HG03103 (cell line): ENCODE data around the gene HOXD4.

Source experiments
- ATAC-seq: cut with Tn5 transposase; IDR thresholded peaks from one replicate; pipeline ENCODE4 v1.9.1; 2021; ENCODE audit warnings: low read depth; ENCODE audit not compliant: unreplicated experiment

The HOXD4 gene

GRCh38 chr2:176151442-176152287, at the start of gene HOXD4:
HOXD4 (plus strand) TSS chr2:176151550; CDS start chr2:176151634, 84 bp downstream.
- ATAC-seq, result no peak

- no peak for ATAC-seq
Measured at GRCh38 chr2:176101842-176102241, 49.5 kb upstream of the HOXD4 start.

GRCh38 chr2:176102309-176102866, 49.0 kb upstream of the HOXD4 start:
- no peak for ATAC-seq

- ATAC-seq, result no peak
Measured at GRCh38 chr2:176103194-176103593, 48.2 kb upstream of the HOXD4 start.

- no peak for ATAC-seq
Measured at GRCh38 chr2:176103742-176104315, 47.5 kb upstream of the HOXD4 start.

- ATAC-seq, result no peak
Measured at GRCh38 chr2:176104316-176105077, 46.9 kb upstream of the HOXD4 start.

GRCh38 chr2:176105078-176105729, 46.1 kb upstream of the HOXD4 start:
- no peak for ATAC-seq

- ATAC-seq, result no peak
Measured at GRCh38 chr2:176105730-176106580, 45.4 kb upstream of the HOXD4 start.

- ATAC-seq, result no peak
Measured at GRCh38 chr2:176106581-176107539, 44.5 kb upstream of the HOXD4 start, which contains the start of gene HOXD11. HOXD11 (plus strand) TSS chr2:176107280; CDS start chr2:176107356, 76 bp downstream.

GRCh38 chr2:176107731-176108181, 43.6 kb upstream of the HOXD4 start:
- no peak for ATAC-seq

GRCh38 chr2:176109192-176109901, 42.0 kb upstream of the HOXD4 start:
- no peak for ATAC-seq

GRCh38 chr2:176109946-176110345, 41.4 kb upstream of the HOXD4 start:
- ATAC-seq, result no peak

GRCh38 chr2:176110415-176111308, 40.7 kb upstream of the HOXD4 start:
- no peak for ATAC-seq

GRCh38 chr2:176111309-176111663, 40.1 kb upstream of the HOXD4 start:
- ATAC-seq, result no peak

- ATAC-seq, result no peak
Measured at GRCh38 chr2:176111846-176112374, 39.4 kb upstream of the HOXD4 start.
